Upper lobe of right lung (tissue), 1 donor: Measurements from ENCODE around the gene CCDC12. TPM values are rescaled to one million over a fixed set of nuclear protein-coding genes. Genes with fewer than 3 reads are reported as not detected.

ENCODE experiments used
- ATAC-seq: fragments of 200-7000 bp; cut with Tn5 transposase; one replicate; pipeline ENCODE4 v1.9.1; 2020; ENCODE audit warnings: mild to moderate bottlenecking, moderate library complexity
- DNase-seq: peaks from one replicate; pipeline ENCODE4 v3.0.0-alpha.2; 2020
- H3K27ac ChIP-seq: fragments of 200-600 bp; one replicate; pipeline ENCODE4 v1.8.0; 2022
- H3K27me3 ChIP-seq: fragments of 200-600 bp; one replicate; pipeline ENCODE4 v1.8.0; 2022; ENCODE audit warnings: mild to moderate bottlenecking
- H3K36me3 ChIP-seq: fragments of 200-600 bp; one replicate; pipeline ENCODE4 v1.8.0; 2022
- H3K4me1 ChIP-seq: fragments of 200-600 bp; one replicate; pipeline ENCODE4 v1.8.0; 2022
- H3K4me3 ChIP-seq: fragments of 200-600 bp; one replicate; pipeline ENCODE4 v1.8.0; 2022; ENCODE audit warnings: mild to moderate bottlenecking
- H3K9me3 ChIP-seq: fragments of 200-600 bp; one replicate; pipeline ENCODE4 v1.8.0; 2022
- intact Hi-C: fragments of 100-400 bp; cut with DNase I; formaldehyde crosslinking; loops from one replicate; pipeline ENCODE4 v1.11.0; 2022
- total RNA-seq: library from RNA; stranded (reverse); fragmentation: NEBNext Ultra II Directional; extraction: Animal tissue kit (Norgen Biotek cat#: 25700); gene quantifications from one replicate; pipeline ENCODE4 v1.2.1, GENCODE V29; 2021
- TF ChIP-seq, protein P1 (sequence below): fragments of 200-600 bp; IDR thresholded peaks from one replicate; pipeline ENCODE4 v1.8.0; 2022; ENCODE audit warnings: antibody characterized with exemption
- donor health status: DM: no; HTN: yes; CAD: no; lungs with severe emphysema.

CCDC12 gene
- total RNA-seq, 1 donor from 2014 or later: 42.1 TPM

GRCh38 chr3:47000198-47000815, 23.8 kb upstream of the CCDC12 start:
- no peaks in the 10 kb centered on the region for H3K27me3 ChIP-seq
- H3K4me3 ChIP-seq: no peak overlapping the region
- no peak for ATAC-seq
- no peak for DNase-seq
- no peak overlapping the region for H3K27ac ChIP-seq
- no peaks in the 10 kb centered on the region for H3K4me1 ChIP-seq
- intact Hi-C loops: no loop called here
- peaks cover 61% of the 10 kb centered on the region for H3K36me3 ChIP-seq
- TF ChIP-seq, protein P1, sequence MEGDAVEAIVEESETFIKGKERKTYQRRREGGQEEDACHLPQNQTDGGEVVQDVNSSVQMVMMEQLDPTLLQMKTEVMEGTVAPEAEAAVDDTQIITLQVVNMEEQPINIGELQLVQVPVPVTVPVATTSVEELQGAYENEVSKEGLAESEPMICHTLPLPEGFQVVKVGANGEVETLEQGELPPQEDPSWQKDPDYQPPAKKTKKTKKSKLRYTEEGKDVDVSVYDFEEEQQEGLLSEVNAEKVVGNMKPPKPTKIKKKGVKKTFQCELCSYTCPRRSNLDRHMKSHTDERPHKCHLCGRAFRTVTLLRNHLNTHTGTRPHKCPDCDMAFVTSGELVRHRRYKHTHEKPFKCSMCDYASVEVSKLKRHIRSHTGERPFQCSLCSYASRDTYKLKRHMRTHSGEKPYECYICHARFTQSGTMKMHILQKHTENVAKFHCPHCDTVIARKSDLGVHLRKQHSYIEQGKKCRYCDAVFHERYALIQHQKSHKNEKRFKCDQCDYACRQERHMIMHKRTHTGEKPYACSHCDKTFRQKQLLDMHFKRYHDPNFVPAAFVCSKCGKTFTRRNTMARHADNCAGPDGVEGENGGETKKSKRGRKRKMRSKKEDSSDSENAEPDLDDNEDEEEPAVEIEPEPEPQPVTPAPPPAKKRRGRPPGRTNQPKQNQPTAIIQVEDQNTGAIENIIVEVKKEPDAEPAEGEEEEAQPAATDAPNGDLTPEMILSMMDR: no peak
- H3K9me3 ChIP-seq: no peaks in the 10 kb centered on the region

DNA sequence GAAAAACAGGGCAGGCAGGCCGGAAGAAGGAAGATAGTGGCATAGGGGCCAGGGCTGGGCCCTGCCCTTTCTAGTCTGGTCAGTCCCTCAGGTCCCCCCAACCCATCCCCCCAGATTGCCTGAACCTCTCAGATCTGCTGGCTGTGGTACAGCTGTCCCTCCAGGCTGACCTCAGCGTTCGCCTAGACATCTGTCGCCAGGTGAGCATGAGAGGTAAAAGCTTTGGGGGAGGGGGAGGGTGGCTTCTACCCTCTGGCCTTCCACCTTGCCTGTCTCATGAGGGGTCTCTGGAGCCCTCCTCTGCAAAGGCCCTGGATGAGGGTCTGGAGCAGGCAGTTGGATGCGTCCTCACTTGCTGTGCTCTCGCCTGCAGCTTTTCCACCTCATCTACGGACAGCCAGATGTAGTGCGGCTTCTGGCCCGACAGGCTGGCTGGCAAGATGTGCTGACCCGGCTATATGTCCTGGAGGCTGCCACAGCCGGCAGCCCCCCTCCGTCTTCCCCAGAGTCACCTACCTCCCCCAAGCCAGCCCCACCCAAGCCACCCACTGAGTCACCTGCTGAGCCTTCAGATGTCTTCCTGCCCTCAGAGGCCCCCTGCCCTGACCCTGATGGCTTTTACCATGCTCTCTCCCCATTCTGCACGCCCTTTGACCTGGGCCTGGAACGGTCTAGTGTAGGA, 23.1 kb upstream of the CCDC12 start:
- ATAC-seq: no peak
- TF ChIP-seq, protein P1: no peak

DNA sequence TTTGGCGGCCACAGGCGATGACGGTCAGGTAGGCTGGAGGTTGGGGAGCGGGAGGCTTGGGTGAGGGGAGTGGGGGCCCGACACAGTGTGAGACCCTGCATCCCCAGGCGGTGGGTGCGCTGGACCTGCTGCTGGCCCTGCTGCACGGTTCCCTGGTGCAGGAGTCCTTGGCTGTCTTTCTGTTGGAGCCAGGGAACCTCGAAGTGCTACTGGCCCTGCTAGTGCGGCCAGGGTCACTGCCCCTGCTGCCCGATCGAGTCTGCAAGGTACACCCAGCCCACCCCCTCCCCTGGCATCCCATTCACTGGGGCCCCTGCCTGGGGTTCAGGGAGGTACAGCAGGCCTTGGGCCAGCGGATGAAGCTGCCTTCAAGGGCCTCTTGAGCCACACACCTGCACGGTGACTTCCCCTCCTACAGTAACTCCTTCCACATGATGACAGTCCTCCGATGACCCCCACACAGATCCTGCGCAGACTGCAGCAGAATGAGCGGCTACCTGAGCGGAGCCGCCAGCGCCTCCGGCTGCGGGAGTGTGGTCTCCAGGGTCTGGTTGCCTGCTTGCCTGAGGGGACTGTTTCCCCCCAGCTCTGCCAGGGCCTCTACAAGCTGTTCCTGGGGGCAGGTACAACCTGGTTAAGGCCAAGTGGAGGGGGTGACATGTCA, 22.4 kb upstream of the CCDC12 start:
- TF ChIP-seq, protein P1: no peak
- Histone ChIP-seq H3K27me3 (no peaks in the 10 kb centered on the region), H3K4me3 (no peak overlapping the region), H3K4me1 (no peaks in the 10 kb centered on the region), H3K9me3 (no peaks in the 10 kb centered on the region), H3K27ac (no peak overlapping the region), H3K36me3 (peaks cover 59% of the 10 kb centered on the region)
- ATAC-seq: no peak
- intact Hi-C loops: loop anchor here (5.0 kb wide), 1 partner anchor 77 kb away; no protein-coding TSS in a partner anchor
- DNase-seq: peak; percentile 57

More for the DNA sequence above, 23.1 kb upstream of the CCDC12 start:
- intact Hi-C loops: loop anchor here (5.0 kb wide), 1 partner anchor 77 kb away; no protein-coding TSS in a partner anchor
- Histone ChIP-seq H3K4me3 (no peak overlapping the region), H3K4me1 (no peaks in the 10 kb centered on the region), H3K36me3 (peaks cover 60% of the 10 kb centered on the region), H3K9me3 (no peaks in the 10 kb centered on the region), H3K27ac (no peak overlapping the region), H3K27me3 (no peaks in the 10 kb centered on the region)
- DNase-seq: no peak

DNA sequence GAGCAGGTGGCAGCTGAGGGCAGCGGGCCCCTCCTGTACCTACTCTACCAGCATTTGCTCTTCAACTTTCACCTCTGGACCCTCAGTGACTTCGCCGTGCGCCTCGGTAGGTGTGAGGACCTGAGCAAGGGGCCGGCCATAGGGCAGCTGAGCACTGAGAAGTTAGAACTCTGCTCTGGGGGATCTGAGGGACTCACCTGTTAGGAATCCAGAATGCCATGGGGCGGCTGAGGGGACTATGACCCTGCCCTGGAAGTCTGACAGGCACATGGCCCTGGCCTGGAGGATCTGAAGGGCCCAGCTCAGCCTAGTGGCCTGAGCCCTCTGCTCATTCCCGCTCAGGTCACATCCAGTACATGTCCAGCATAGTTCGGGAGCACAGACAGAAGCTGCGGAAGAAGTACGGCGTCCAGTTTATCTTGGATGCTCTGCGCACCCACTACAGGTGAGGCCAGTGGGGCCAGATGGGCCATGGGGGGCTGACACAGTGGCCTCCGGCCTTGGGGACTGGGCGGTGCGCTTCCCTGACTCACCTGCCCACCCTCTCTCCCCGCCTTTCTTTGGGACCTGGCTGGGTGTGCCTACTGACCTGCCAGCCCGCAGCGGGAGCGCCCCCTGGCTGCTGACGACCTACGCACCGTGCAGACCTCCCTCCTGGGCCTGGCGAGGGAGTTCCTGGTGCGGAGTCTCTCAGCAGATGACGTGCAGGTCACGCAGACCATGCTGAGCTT, 21.7 kb upstream of the CCDC12 start:
- H3K4me3 ChIP-seq: no peak overlapping the region
- no peak overlapping the region for H3K27ac ChIP-seq
- H3K27me3 ChIP-seq: no peaks in the 10 kb centered on the region
- TF ChIP-seq, protein P1: peak; percentile 81
- intact Hi-C loops: loop anchor here (5.0 kb wide), 1 partner anchor 76 kb away; no protein-coding TSS in a partner anchor
- peaks cover 54% of the 10 kb centered on the region for H3K36me3 ChIP-seq
- no peaks in the 10 kb centered on the region for H3K9me3 ChIP-seq
- ATAC-seq: peak; percentile 79
- no peaks in the 10 kb centered on the region for H3K4me1 ChIP-seq
- DNase-seq: peak; percentile 91

DNA sequence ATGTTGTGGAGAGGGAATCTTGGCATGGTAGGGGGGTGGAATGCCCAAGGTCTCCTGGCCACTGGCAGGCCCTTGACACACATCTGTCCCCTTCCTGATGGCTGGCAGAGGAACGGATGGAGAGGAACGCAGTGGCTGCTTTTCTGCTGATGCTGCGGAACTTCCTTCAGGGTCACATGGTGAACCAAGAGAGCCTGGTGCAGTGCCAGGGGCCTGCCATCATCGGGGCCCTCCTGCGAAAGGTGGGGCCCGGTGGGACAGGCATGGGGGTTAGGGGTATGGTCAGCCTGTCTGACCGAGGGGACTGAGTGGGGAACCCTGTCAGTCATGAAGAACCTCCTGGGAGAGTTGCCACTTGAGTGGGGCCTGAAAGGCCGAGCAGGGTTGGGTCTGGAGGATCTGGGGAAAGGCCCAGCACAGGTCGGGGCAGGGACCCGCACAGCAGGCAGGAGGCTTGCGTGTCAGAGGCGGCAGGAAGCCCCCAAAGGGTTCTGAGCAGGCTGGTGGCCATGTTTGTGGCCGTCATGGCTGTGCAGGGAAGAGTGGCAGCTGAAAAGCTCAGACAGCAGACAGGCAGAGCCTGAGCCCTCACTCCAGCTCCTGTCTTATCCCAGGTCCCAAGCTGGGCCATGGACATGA, 21.0 kb upstream of the CCDC12 start:
- ATAC-seq (no peak), DNase-seq (no peak)
- intact Hi-C loops: loop anchor here (5.0 kb wide), 1 partner anchor 75 kb away; no protein-coding TSS in a partner anchor
- H3K4me1 ChIP-seq: no peaks in the 10 kb centered on the region
- H3K9me3 ChIP-seq: no peaks in the 10 kb centered on the region
- no peak overlapping the region for H3K27ac ChIP-seq
- TF ChIP-seq, protein P1: no peak
- H3K27me3 ChIP-seq: no peaks in the 10 kb centered on the region
- peaks cover 47% of the 10 kb centered on the region for H3K36me3 ChIP-seq
- no peak overlapping the region for H3K4me3 ChIP-seq
